ENCODE measurements around the gene EIPR1. TPM values are rescaled to one million over a fixed set of nuclear protein-coding genes. Genes with fewer than 3 reads are reported as not detected.

EIPR1 gene
- total and polyA plus RNA-seq, 2 experiments from 2014 or later = 17.4 to 46.3 TPM

DNA sequence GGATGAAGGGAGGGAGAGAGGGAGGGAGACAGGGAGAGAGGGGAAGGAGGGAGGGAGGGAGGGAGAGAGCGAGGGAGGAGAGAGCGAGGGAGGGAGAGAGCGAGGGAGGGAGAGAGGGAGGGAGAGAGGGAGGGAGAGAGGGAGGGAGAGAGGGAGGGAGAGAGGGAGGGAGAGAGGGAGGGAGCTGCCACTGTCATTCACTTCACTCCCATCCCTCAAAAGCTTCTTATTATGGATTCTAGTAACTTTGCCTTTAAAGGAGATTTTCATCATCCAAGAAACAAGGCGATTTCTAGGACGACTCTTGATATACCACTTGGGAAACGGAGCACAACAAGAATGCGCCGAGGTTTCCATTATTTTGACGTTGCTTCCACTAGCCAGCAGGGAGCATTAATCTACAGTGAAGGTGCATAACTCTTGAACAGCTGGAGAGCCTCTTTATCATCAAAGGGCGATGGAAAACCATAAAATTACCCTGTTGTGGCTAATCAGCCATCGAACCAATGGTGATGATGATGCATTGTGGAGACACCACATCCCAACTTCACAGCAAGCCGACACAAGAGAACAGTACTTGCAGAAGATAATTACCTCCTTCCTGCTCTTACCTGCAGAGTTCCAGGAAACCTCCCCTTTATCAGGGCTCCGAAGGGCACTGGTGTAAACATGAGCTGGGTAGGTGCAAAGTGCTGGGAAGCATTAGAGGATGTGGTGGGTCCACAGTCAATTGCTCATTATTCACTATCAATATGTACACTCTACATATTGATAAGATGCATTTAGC lies 130.5 kb downstream of the EIPR1 start:
- Mint-ChIP-seq H3K9me3 (peaks cover 44% of the 10 kb centered on the region), H3K4me1 (peaks cover 13% of the 10 kb centered on the region), H3K4me3 (no peak overlapping the region), H3K36me3 (ENCODE audit: low read depth) (peaks cover 51% of the 10 kb centered on the region), H3K27ac (no peak overlapping the region), H3K27me3 (ENCODE audit: insufficient read depth, low read depth, poor library complexity) (peaks cover 9% of the 10 kb centered on the region)
- Histone ChIP-seq H3K27ac (ENCODE audit: low read depth) (no peak overlapping the region), H3F3A (replicated peaks; ENCODE audit: low read depth) (no peaks in the 10 kb centered on the region), H3K27me3 (ENCODE audit: insufficient read depth) (no peaks in the 10 kb centered on the region), H3K4me3 (no peak overlapping the region), H3K4me1 (ENCODE audit: insufficient read depth) (peaks cover 12% of the 10 kb centered on the region), H3K36me3 (ENCODE audit: insufficient read depth) (peaks cover 14% of the 10 kb centered on the region; the same call in 1 of the 2 replicates), H3K9me2 (ENCODE audit: insufficient read depth) (no peaks in the 10 kb centered on the region; the same call in 1 of the 2 replicates), H2AFZ (no peak overlapping the region), H4K20me1 (replicated peaks; ENCODE audit: insufficient read depth) (no peaks in the 10 kb centered on the region), H3K4me2 (no peak overlapping the region), H3K79me2 (replicated peaks; ENCODE audit: insufficient read depth) (peaks cover 4% of the 10 kb centered on the region; the same call in 1 of the 2 replicates)
- DNase-seq (ENCODE audit: low spot score) (no peak), ATAC-seq (no peak)
- TF ChIP-seq NANOG (IDR thresholded peaks at IDR 0.05; ENCODE audit: borderline replicate concordance) (no peak), EZH2 (IDR thresholded peaks at IDR 0.05; ENCODE audit: low read depth, unreplicated experiment) (no peak), JUNB (IDR thresholded peaks at IDR 0.05; ENCODE audit: unreplicated experiment) (no peak), ZNF114 (CRISPR knock-in tag; IDR thresholded peaks at IDR 0.05) (no peak), EZH2phosphoT487 (IDR thresholded peaks at IDR 0.05; ENCODE audit: unreplicated experiment) (no peak), CREB1 (CRISPR knock-in tag; IDR thresholded peaks at IDR 0.05; ENCODE audit: low read depth) (no peak), POLR2AphosphoS5 (IDR thresholded peaks at IDR 0.05; ENCODE audit: low read depth) (no peak), ZNF331 (CRISPR knock-in tag; IDR thresholded peaks at IDR 0.05; ENCODE audit: low read depth) (no peak), STAT1 (IDR thresholded peaks at IDR 0.05; ENCODE audit: unreplicated experiment) (no peak)
- TF ChIP-seq, protein P1, sequence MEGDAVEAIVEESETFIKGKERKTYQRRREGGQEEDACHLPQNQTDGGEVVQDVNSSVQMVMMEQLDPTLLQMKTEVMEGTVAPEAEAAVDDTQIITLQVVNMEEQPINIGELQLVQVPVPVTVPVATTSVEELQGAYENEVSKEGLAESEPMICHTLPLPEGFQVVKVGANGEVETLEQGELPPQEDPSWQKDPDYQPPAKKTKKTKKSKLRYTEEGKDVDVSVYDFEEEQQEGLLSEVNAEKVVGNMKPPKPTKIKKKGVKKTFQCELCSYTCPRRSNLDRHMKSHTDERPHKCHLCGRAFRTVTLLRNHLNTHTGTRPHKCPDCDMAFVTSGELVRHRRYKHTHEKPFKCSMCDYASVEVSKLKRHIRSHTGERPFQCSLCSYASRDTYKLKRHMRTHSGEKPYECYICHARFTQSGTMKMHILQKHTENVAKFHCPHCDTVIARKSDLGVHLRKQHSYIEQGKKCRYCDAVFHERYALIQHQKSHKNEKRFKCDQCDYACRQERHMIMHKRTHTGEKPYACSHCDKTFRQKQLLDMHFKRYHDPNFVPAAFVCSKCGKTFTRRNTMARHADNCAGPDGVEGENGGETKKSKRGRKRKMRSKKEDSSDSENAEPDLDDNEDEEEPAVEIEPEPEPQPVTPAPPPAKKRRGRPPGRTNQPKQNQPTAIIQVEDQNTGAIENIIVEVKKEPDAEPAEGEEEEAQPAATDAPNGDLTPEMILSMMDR (conservative IDR thresholded peaks at IDR 0.05; ENCODE audit: low read depth in 2 of 2) = no peak
- TF ChIP-seq, protein P2, sequence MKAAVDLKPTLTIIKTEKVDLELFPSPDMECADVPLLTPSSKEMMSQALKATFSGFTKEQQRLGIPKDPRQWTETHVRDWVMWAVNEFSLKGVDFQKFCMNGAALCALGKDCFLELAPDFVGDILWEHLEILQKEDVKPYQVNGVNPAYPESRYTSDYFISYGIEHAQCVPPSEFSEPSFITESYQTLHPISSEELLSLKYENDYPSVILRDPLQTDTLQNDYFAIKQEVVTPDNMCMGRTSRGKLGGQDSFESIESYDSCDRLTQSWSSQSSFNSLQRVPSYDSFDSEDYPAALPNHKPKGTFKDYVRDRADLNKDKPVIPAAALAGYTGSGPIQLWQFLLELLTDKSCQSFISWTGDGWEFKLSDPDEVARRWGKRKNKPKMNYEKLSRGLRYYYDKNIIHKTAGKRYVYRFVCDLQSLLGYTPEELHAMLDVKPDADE (IDR thresholded peaks at IDR 0.05) = no peak
- TF ChIP-seq, protein P3, sequence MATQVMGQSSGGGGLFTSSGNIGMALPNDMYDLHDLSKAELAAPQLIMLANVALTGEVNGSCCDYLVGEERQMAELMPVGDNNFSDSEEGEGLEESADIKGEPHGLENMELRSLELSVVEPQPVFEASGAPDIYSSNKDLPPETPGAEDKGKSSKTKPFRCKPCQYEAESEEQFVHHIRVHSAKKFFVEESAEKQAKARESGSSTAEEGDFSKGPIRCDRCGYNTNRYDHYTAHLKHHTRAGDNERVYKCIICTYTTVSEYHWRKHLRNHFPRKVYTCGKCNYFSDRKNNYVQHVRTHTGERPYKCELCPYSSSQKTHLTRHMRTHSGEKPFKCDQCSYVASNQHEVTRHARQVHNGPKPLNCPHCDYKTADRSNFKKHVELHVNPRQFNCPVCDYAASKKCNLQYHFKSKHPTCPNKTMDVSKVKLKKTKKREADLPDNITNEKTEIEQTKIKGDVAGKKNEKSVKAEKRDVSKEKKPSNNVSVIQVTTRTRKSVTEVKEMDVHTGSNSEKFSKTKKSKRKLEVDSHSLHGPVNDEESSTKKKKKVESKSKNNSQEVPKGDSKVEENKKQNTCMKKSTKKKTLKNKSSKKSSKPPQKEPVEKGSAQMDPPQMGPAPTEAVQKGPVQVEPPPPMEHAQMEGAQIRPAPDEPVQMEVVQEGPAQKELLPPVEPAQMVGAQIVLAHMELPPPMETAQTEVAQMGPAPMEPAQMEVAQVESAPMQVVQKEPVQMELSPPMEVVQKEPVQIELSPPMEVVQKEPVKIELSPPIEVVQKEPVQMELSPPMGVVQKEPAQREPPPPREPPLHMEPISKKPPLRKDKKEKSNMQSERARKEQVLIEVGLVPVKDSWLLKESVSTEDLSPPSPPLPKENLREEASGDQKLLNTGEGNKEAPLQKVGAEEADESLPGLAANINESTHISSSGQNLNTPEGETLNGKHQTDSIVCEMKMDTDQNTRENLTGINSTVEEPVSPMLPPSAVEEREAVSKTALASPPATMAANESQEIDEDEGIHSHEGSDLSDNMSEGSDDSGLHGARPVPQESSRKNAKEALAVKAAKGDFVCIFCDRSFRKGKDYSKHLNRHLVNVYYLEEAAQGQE (IDR thresholded peaks at IDR 0.05; ENCODE audit: unreplicated experiment) = no peak
- TF ChIP-seq, protein P4, sequence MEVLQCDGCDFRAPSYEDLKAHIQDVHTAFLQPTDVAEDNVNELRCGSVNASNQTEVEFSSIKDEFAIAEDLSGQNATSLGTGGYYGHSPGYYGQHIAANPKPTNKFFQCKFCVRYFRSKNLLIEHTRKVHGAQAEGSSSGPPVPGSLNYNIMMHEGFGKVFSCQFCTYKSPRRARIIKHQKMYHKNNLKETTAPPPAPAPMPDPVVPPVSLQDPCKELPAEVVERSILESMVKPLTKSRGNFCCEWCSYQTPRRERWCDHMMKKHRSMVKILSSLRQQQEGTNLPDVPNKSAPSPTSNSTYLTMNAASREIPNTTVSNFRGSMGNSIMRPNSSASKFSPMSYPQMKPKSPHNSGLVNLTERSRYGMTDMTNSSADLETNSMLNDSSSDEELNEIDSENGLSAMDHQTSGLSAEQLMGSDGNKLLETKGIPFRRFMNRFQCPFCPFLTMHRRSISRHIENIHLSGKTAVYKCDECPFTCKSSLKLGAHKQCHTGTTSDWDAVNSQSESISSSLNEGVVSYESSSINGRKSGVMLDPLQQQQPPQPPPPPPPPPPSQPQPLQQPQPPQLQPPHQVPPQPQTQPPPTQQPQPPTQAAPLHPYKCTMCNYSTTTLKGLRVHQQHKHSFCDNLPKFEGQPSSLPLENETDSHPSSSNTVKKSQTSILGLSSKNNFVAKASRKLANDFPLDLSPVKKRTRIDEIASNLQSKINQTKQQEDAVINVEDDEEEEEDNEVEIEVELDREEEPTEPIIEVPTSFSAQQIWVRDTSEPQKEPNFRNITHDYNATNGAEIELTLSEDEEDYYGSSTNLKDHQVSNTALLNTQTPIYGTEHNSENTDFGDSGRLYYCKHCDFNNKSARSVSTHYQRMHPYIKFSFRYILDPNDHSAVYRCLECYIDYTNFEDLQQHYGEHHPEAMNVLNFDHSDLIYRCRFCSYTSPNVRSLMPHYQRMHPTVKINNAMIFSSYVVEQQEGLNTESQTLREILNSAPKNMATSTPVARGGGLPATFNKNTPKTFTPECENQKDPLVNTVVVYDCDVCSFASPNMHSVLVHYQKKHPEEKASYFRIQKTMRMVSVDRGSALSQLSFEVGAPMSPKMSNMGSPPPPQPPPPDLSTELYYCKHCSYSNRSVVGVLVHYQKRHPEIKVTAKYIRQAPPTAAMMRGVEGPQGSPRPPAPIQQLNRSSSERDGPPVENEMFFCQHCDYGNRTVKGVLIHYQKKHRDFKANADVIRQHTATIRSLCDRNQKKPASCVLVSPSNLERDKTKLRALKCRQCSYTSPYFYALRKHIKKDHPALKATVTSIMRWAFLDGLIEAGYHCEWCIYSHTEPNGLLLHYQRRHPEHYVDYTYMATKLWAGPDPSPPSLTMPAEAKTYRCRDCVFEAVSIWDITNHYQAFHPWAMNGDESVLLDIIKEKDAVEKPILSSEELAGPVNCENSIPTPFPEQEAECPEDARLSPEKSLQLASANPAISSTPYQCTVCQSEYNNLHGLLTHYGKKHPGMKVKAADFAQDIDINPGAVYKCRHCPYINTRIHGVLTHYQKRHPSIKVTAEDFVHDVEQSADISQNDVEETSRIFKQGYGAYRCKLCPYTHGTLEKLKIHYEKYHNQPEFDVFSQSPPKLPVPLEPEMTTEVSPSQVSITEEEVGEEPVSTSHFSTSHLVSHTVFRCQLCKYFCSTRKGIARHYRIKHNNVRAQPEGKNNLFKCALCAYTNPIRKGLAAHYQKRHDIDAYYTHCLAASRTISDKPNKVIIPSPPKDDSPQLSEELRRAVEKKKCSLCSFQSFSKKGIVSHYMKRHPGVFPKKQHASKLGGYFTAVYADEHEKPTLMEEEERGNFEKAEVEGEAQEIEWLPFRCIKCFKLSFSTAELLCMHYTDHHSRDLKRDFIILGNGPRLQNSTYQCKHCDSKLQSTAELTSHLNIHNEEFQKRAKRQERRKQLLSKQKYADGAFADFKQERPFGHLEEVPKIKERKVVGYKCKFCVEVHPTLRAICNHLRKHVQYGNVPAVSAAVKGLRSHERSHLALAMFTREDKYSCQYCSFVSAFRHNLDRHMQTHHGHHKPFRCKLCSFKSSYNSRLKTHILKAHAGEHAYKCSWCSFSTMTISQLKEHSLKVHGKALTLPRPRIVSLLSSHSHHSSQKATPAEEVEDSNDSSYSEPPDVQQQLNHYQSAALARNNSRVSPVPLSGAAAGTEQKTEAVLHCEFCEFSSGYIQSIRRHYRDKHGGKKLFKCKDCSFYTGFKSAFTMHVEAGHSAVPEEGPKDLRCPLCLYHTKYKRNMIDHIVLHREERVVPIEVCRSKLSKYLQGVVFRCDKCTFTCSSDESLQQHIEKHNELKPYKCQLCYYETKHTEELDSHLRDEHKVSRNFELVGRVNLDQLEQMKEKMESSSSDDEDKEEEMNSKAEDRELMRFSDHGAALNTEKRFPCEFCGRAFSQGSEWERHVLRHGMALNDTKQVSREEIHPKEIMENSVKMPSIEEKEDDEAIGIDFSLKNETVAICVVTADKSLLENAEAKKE (CRISPR knock-in tag; IDR thresholded peaks at IDR 0.05) = no peak
